Measurements from ENCODE around the gene PKLR.
A peak's percentile ranks its signal among the peaks of the same experiment; 100 is the strongest.
"Not testable (repeated sequence)": the region's sequence is repeated elsewhere in the genome, so short reads cannot be mapped to it uniquely, and the experiment has no call there.

Gene PKLR

DNA sequence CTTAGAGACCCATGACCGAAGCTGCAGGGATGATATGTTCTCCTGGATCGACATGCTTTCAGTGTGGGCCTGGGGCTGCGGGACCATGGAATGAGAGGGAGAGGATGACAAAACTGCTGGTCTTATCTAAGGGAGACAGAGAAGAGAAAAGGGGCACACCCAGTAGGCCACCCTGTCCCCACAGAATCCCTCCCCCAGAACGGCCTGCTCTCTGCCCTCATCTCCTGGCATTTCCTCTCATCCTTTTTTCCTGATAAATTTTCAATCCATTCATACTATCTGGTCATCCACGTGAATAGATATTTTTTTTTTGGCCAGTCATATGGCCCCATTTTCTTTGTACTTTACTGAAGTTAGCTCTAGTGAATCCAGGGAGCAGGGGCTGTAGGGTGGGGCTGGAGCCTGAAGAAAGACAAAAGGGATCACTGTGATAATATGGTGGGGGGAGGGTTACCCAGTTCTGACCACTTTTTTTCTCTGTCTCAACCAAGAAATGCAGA is at the start of gene PKLR:
Gene PKLR, minus strand, starts transcription at position 97 of the 500 bp plus-strand sequence. Its CDS starts 43 bp downstream, at position 54.
- no peak for DNase-seq (ENCODE audit: low read depth, low spot score)

DNA sequence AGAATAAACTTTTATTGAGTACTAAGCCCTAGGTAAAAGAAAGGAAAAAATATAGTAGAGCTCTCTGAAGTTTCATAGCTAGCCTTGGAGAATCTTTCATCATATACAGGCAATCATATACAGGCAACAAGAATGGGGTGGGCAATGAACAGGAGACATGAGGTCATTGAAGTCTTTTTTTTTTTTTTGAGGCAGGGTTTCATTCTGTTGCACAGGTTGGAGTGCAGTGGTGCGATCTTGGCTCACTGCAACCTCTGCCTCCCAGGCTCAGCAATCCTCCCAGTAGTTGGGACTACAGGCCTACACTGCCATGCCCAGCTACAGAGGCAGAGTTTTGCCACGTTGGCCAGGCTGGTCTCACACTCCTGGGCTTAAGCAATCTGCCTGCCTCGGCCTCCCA is 41.6 kb upstream of the PKLR start:
- DNase-seq (ENCODE audit: low read depth, low spot score) = no peak

DNA sequence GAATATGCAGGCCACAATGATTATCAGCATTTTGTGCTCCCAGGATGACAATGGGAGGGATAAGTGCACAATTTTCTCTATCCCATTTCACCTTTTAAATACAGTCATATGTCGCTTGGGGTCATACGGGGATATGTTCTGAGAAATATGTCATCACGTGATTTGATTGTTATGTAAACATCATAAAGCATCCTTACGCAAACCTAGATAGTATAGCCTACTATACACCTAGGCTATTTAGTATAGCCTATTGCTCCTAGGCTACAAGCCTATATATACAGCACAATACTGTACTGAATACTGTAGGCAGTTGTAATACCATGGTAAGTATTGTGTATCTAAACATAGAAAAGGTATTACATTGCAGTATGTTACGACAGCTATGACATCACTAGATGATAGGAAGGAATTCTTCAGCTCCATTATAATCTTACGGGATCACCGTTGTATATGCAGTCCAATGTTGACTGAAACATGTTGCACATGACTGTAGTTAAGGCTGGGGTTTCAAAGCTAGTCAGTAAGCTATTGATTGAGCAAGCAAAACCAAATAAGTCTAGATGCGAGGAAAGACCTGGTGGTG is 38.4 kb upstream of the PKLR start:
- no peak for DNase-seq (ENCODE audit: low read depth, low spot score)

GRCh38 chr1:155334962-155335361 is 33.7 kb upstream of the PKLR start:
- DNase-seq (ENCODE audit: low read depth, low spot score) = no peak

- no peak for DNase-seq (ENCODE audit: low read depth, low spot score)
Measured at GRCh38 chr1:155329980-155330598, 28.9 kb upstream of the PKLR start.

DNA sequence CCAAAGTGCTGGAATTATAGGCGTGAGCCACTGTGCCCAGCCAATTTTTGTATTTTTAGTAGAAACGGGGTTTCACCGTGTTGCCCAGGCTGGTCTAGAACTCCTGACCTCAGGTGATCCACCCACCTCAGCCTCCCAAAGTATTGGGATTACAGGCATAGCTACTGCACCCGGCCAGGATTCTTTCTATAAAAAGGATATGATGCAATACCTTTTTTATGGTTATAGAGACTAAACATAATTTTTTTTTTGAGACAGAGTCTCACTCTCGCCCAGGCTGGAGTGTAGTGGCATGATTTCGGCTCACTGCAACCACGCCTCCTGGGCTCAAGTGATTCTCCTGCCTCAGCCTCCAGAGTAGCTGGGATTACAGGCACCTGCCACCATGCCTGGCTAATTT is 27.6 kb upstream of the PKLR start:
- DNase-seq (ENCODE audit: low read depth, low spot score) = not testable (repeated sequence)

GRCh38 chr1:155327981-155328380 is 26.7 kb upstream of the PKLR start:
- DNase-seq (ENCODE audit: low read depth, low spot score) = no peak

DNA sequence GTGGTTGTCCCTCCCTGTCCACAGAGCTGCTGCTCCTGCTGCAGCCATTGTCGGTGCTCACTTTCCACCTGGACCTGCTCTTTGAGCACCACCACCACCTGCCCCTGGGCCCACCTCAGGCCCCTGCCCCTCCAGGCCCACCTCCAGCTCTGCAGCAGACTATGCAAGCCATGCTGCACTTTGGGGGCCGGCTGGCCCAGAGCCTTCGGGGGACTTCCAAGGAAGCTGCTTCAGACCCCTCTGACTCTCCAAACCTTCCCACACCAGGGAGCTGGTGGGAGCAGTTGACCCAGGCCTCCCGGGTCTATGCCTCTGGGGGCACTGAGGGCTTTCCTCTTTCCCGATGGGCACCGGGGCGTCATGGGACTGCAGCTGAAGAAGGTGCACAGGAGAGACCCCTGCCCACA is 25.4 kb upstream of the PKLR start:
- DNase-seq (ENCODE audit: low read depth, low spot score) = no peak

- no peak for DNase-seq (ENCODE audit: low read depth, low spot score)
Measured at GRCh38 chr1:155326020-155326526, 24.8 kb upstream of the PKLR start.

GRCh38 chr1:155325603-155325893 is 24.3 kb upstream of the PKLR start:
- DNase-seq (ENCODE audit: low read depth, low spot score) = no peak

DNA sequence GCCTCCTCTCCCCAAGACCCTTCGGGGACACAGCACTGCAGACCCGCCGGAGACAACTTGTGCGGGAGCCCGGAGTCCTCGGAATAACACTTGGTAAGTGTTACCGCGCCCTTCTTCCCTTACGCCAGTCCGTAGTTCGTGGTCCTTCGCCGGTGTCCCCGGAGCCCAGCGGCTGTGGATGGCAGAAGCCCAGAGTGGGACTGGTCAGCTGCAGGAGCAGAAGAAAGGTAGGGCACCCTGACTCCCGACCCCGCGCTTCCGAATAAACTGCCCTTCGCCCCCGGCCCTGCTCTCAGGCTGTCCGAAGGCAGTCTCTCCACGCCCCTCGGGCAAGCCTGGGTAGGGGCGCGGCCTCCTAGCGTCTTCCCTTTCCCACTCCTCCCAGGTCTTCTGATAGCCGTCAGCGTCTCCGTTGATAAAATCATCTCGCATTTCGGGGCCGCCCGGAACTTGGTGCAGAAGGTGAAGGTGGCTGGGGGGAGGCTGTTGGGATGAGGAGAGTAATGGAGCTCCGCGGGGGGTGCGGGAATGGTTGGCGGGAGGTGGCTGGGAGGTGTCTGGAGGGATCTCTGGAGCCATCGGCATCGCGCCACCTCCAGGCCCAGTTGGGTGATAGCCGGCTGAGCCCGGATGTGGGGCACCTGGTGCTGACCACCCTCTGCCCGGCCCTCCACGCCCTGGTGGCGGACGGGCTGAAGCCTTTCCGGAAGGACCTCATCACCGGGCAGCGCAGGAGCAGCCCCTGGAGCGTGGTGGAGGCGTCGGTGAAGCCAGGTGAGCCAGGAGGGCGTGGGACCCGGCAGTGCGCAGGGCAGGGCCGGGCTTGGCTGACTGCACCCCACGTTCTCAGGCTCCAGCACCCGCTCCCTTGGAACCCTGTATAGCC is 23.7 kb upstream of the PKLR start:
- peak; percentile 69 for DNase-seq (ENCODE audit: low read depth, low spot score)

DNA sequence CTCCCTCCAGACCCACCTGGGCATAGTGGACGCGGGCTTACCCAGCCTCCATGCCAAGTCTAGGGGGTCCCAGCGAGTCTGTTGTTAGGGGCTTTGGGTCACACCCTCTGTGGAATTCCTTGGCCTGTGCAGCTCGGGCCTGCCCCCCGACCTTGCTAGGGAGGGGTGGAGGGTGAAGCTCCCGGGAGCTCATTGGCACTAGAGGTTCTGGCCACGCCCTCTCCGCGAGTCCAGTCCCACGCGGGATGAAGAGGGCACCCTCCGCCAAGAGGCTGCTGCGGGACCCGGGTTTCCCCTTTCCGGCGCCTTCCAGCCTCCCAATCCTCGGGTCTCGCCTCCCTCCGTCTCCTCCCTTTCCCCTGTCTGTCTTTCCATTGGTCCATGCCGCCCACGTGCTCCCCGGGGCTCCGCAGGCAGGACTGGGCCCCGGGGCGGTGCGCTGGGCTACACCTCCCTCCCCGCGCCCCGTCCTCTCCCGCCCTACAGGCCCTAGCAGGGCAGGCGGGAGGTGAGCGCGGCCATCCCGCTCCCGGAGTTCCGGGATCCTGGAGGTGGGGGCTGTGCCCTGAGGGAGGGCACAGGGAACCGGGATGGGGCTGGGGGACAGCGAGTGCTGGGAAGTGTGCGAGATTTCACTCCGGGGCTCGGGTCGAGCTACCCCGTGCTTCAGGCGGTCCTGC is 22.9 kb upstream of the PKLR start:
- DNase-seq (ENCODE audit: low read depth, low spot score) = peak; percentile 98

- peak; percentile 95 for DNase-seq (ENCODE audit: low read depth, low spot score)
Measured at GRCh38 chr1:155323729-155324036, 22.4 kb upstream of the PKLR start.

GRCh38 chr1:155322953-155323728 is 21.9 kb upstream of the PKLR start:
- peak; percentile 97 for DNase-seq (ENCODE audit: low read depth, low spot score)

GRCh38 chr1:155322571-155322952 is 21.3 kb upstream of the PKLR start:
- DNase-seq (ENCODE audit: low read depth, low spot score) = peak; percentile 59

- DNase-seq (ENCODE audit: low read depth, low spot score) = peak; percentile 30
Measured at GRCh38 chr1:155321639-155322503, 20.6 kb upstream of the PKLR start.

GRCh38 chr1:155320661-155321617 is 19.7 kb upstream of the PKLR start, which contains the start of gene RUSC1:
Gene RUSC1 (plus strand): TSS chr1:155320894. CDS start chr1:155321774, 880 bp downstream.
- DNase-seq (ENCODE audit: low read depth, low spot score) = peak; percentile 87

- no peak for DNase-seq (ENCODE audit: low read depth, low spot score)
Measured at GRCh38 chr1:155320252-155320651, 19.0 kb upstream of the PKLR start.

DNA sequence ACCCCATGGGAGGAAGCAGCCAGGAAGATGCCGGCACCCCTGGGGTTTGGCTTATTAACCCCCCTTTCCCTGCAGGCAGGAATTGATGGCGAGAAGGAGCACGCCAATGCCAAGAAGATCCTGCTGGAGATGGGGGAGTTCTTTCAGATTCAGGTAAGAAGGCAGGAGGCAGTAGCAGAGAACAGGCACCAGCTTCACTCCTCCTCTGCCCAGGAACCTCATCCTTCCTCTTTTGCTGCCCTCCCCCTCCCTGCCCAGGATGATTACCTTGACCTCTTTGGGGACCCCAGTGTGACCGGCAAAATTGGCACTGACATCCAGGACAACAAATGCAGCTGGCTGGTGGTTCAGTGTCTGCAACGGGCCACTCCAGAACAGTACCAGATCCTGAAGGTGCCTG is 18.3 kb upstream of the PKLR start:
- no peak for DNase-seq (ENCODE audit: low read depth, low spot score)

All from astrocyte of the hippocampus (primary cell).